Measurements from ENCODE around the gene COX7B2.

- no peak for TF ChIP-seq EP300 (IDR thresholded peaks at IDR 0.05)
- TF ChIP-seq, protein P1, sequence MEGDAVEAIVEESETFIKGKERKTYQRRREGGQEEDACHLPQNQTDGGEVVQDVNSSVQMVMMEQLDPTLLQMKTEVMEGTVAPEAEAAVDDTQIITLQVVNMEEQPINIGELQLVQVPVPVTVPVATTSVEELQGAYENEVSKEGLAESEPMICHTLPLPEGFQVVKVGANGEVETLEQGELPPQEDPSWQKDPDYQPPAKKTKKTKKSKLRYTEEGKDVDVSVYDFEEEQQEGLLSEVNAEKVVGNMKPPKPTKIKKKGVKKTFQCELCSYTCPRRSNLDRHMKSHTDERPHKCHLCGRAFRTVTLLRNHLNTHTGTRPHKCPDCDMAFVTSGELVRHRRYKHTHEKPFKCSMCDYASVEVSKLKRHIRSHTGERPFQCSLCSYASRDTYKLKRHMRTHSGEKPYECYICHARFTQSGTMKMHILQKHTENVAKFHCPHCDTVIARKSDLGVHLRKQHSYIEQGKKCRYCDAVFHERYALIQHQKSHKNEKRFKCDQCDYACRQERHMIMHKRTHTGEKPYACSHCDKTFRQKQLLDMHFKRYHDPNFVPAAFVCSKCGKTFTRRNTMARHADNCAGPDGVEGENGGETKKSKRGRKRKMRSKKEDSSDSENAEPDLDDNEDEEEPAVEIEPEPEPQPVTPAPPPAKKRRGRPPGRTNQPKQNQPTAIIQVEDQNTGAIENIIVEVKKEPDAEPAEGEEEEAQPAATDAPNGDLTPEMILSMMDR (IDR thresholded peaks at IDR 0.05) = no peak
Observed at GRCh38 chr4:46793036-46793435, 116.0 kb downstream of the COX7B2 start.
